GM12891 (cell line): ENCODE measurements around the gene USP36.

Experiments
- DNase-seq: peaks from one replicate; pipeline ENCODE4 v3.0.0; 2011; ENCODE audit warnings: low spot score; ENCODE audit not compliant: insufficient read length
- FAIRE-seq: peaks from 2 replicates; lab custom pipeline; 2011; peaks lifted over from hg19 to GRCh38; lab: Jason Lieb, UNC
- PAX5 ChIP-seq: IDR thresholded peaks from 2 replicates; pipeline ENCODE4 v1.6.1; 2011; ENCODE audit warnings: low read length, moderate library complexity, mild to moderate bottlenecking; ENCODE audit not compliant: insufficient read depth, severe bottlenecking
- POLR2A ChIP-seq: IDR thresholded peaks from 2 replicates; pipeline ENCODE4 v1.6.1; 2011; ENCODE audit warnings: low read depth, low read length, control low read depth
- POLR2AphosphoS5 ChIP-seq: IDR thresholded peaks from 2 replicates; pipeline ENCODE4 v1.6.1; 2011; ENCODE audit warnings: low read depth, low read length, control low read depth
- POU2F2 ChIP-seq: IDR thresholded peaks from 2 replicates; pipeline ENCODE4 v1.6.1; 2011; ENCODE audit warnings: low read depth, mild to moderate bottlenecking, control low read depth, low read length, moderate library complexity
- SPI1 ChIP-seq: IDR thresholded peaks from 2 replicates; pipeline ENCODE4 v1.6.1; 2011; ENCODE audit warnings: low read depth, low read length, control low read depth
- TAF1 ChIP-seq: IDR thresholded peaks from 2 replicates; pipeline ENCODE4 v1.6.1; 2011; ENCODE audit warnings: low read depth, low read length, control low read depth

The USP36 gene

DNA sequence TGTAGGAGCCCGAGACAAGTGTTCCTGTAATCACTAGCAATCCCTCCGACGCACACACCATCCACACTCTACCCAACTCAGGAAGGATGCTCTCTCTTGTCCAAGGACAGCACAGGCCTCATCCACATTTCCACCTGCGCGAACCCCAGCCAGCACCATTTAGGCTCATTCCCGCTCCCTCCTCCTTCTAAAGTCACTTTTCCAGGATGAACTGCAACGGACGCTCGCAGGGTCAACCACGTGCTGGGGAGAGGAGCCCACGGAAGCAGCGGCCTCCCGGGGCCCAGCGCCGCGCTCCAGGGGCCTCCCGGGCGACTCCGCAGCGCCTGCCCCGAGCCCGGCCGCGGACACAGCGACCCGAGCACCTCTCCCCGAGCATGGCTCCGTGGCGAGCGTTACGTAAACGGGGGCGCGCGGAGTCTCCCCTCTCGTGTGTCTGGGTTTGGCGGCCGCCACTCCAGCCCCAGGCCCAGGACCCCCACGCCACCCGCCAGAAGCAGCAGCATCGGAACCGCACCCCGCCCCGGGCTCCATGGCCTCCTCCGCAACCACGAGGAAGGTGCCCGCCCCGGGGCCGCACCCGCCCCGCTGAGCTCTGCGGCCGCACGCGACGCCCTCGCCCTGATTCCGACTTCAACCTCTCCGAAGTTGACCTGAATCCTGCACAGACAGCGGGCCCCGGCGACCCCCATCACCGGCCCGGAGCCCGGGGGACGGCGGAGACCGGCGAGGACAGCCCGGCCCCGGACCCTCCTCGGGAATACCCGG, 668 bp downstream of the USP36 start:
- FAIRE-seq (no peak), DNase-seq (peak; percentile 47)
- no peak for TF ChIP-seq PAX5
- no peak for TF ChIP-seq TAF1
- TF ChIP-seq SPI1, result no peak
- TF ChIP-seq POLR2A, result no peak
- TF ChIP-seq POLR2AphosphoS5, result 0 out of 2 replicates have a peak, but pooled peaks have one; percentile 34
- TF ChIP-seq POU2F2, result no peak

DNA sequence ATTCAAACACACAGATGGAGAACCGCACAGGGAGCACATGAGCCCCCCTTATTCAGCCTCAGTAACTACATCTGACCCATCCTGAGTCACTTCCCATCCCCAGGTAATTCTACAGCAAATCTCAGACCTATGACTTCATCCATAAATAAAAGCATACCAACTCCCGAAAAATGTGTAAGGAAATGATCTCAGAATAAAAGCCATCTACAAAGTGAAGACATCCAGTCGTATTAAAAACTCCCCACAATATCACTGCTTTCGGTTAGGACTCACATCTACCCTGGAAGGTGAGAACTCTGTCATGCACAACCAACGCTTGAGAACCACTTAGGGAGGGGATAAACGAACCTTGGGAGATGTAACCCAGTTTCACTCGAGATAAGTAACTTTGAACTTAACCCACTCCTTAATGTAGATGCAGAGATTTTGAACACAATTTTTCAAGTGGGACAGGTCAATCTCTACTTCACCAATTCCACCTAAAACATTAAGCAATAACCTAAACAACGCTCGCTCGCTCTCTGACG, 1.3 kb downstream of the USP36 start:
- FAIRE-seq (no peak), DNase-seq (no peak)
- TF ChIP-seq TAF1 (no peak), POU2F2 (no peak), SPI1 (no peak), PAX5 (no peak), POLR2A (no peak), POLR2AphosphoS5 (no peak)

DNA sequence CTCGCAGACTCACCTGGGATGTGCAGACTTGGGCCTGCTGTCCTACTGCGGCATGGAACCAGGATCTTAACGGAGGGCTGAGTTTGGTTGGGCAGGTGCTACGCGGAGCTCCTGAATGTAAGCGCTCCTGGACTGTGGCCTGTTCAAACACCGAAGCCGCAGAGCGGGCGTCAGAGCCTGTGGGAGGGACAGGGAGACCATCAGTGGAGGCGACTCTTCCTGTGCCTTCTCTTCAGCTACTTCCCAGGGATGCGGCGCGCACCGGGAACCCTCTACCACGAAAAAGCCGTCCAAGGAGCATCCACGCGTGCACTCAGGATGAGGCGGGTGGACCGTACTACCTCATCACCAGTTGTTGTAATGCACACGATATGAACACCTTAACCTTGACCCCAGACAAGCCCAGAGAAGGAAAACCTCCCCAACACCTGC, 2.0 kb downstream of the USP36 start:
- DNase-seq, result no peak
- no peak for FAIRE-seq

GRCh38 chr17:78836420-78837021, 4.1 kb downstream of the USP36 start:
- TF ChIP-seq SPI1 (no peak), POU2F2 (no peak), PAX5 (no peak), POLR2AphosphoS5 (no peak), TAF1 (no peak), POLR2A (no peak)
- DNase-seq (no peak), FAIRE-seq (no peak)

More for the DNA sequence above, 2.0 kb downstream of the USP36 start:
- TF ChIP-seq POLR2A (no peak), POU2F2 (no peak), POLR2AphosphoS5 (no peak), PAX5 (no peak), SPI1 (no peak), TAF1 (no peak)

GRCh38 chr17:78834571-78834970, 6.0 kb downstream of the USP36 start:
- DNase-seq, result no peak
- TF ChIP-seq POLR2A, result no peak
- no peak for FAIRE-seq

- FAIRE-seq (no peak), DNase-seq (no peak)
- no peak for TF ChIP-seq POLR2AphosphoS5
- TF ChIP-seq POU2F2, result no peak
- no peak for TF ChIP-seq POLR2A
- no peak for TF ChIP-seq SPI1
- no peak for TF ChIP-seq PAX5
- TF ChIP-seq TAF1, result no peak
Observed at GRCh38 chr17:78832541-78832810, 8.1 kb downstream of the USP36 start.

GRCh38 chr17:78831688-78832540, 8.7 kb downstream of the USP36 start:
- no peak for TF ChIP-seq SPI1
- no peak for TF ChIP-seq POU2F2
- TF ChIP-seq TAF1, result no peak
- no peak for TF ChIP-seq PAX5
- no peak for TF ChIP-seq POLR2A
- TF ChIP-seq POLR2AphosphoS5, result no peak
- DNase-seq, result no peak
- no peak for FAIRE-seq

DNA sequence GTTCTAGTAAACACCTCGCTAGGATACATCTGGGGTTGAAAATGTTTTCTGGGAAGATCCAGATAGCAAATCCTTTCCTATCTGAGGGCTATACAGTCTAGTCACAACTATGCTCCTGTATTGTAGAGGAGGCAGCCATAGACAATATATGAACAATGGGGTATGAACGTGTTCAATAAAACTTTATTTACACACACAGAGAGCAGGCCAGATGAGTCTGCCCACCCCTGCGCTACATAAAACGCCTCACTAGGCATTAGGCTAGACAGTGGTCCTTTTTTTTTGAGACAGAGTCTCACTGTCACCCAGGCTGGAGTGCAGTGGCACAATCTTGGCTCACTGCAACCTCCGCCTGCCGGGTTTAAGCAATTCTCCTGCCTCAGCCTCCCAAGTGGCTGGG, 11.1 kb downstream of the USP36 start:
- TF ChIP-seq TAF1 (no peak), POLR2AphosphoS5 (no peak), SPI1 (no peak), PAX5 (no peak), POLR2A (no peak), POU2F2 (no peak)
- DNase-seq, result no peak
- FAIRE-seq, result no peak

- no peak for DNase-seq
- FAIRE-seq, result no peak
- no peak for TF ChIP-seq PAX5
- TF ChIP-seq POLR2AphosphoS5, result no peak
- TF ChIP-seq SPI1, result no peak
- TF ChIP-seq POLR2A, result no peak
- no peak for TF ChIP-seq POU2F2
- TF ChIP-seq TAF1, result no peak
Observed at GRCh38 chr17:78828470-78829185, 12.0 kb downstream of the USP36 start.
